ENCODE data around the gene GEMIN2.
"Not testable (repeated sequence)": the region's sequence is repeated elsewhere in the genome, so short reads cannot be mapped to it uniquely, and the experiment has no call there.

The GEMIN2 gene

GRCh38 chr14:39160494-39160893, 46.4 kb downstream of the GEMIN2 start:
- TF ChIP-seq CTCF (conservative IDR thresholded peaks at IDR 0.05; ENCODE audit: low read depth, low read length) = no peak
- no peaks in the 10 kb centered on the region for H3K27me3 ChIP-seq (ENCODE audit: insufficient read depth, low read depth)
- H4K20me1 ChIP-seq (ENCODE audit: insufficient read depth) = no peaks in the 10 kb centered on the region
- no peak overlapping the region for H3K4me3 ChIP-seq (IDR thresholded peaks at IDR 0.05; ENCODE audit: insufficient read depth, low read depth, low read length)
- no peak overlapping the region for H3K4me2 ChIP-seq
- H3K79me2 ChIP-seq (ENCODE audit: insufficient read depth, low read depth) = no peaks in the 10 kb centered on the region
- no peaks in the 10 kb centered on the region for H3K36me3 ChIP-seq (ENCODE audit: insufficient read depth)
- no peak overlapping the region for H3K9ac ChIP-seq
- H3K27ac ChIP-seq = no peak overlapping the region
- H2AFZ ChIP-seq (ENCODE audit: low read depth) = no peak overlapping the region
- no peaks in the 10 kb centered on the region for H3K4me1 ChIP-seq (ENCODE audit: low read depth, poor library complexity, severe bottlenecking)

- H3K27ac ChIP-seq; H2AFZ ChIP-seq (ENCODE audit: low read depth); H3K9ac ChIP-seq; H3K4me3 ChIP-seq (IDR thresholded peaks at IDR 0.05; ENCODE audit: insufficient read depth, low read depth, low read length); H3K27me3 ChIP-seq (ENCODE audit: insufficient read depth, low read depth); H4K20me1 ChIP-seq (ENCODE audit: insufficient read depth); H3K79me2 ChIP-seq (ENCODE audit: insufficient read depth, low read depth); H3K36me3 ChIP-seq (ENCODE audit: insufficient read depth): not testable (repeated sequence)
- 0 out of 2 replicates have a peak overlapping the region, but pooled peaks have one; percentile 13 for H3K4me2 ChIP-seq
- H3K4me1 ChIP-seq (ENCODE audit: low read depth, poor library complexity, severe bottlenecking) = peaks cover 31% of the 10 kb centered on the region
These were observed 53.7 kb downstream of the GEMIN2 start for GRCh38 chr14:39167797-39168320.

- Histone ChIP-seq H3K79me2 (ENCODE audit: insufficient read depth, low read depth) (peaks cover 8% of the 10 kb centered on the region; the same call in 1 of the 2 replicates), H3K4me1 (ENCODE audit: low read depth, poor library complexity, severe bottlenecking) (peaks cover 31% of the 10 kb centered on the region), H3K36me3 (ENCODE audit: insufficient read depth) (no peaks in the 10 kb centered on the region), H3K9ac (no peak overlapping the region), H3K4me2 (peak overlapping the region; percentile 88), H3K27ac (no peak overlapping the region), H2AFZ (ENCODE audit: low read depth) (no peak overlapping the region), H3K4me3 (IDR thresholded peaks at IDR 0.05; ENCODE audit: insufficient read depth, low read depth, low read length) (no peak overlapping the region), H4K20me1 (ENCODE audit: insufficient read depth) (no peaks in the 10 kb centered on the region), H3K27me3 (ENCODE audit: insufficient read depth, low read depth) (no peaks in the 10 kb centered on the region)
- TF ChIP-seq CTCF (conservative IDR thresholded peaks at IDR 0.05; ENCODE audit: low read depth, low read length) = no peak
These were observed 54.5 kb downstream of the GEMIN2 start for GRCh38 chr14:39168591-39168990.

GRCh38 chr14:39169541-39169900, 55.4 kb downstream of the GEMIN2 start:
- H4K20me1 ChIP-seq (ENCODE audit: insufficient read depth) = no peaks in the 10 kb centered on the region
- H3K4me1 ChIP-seq (ENCODE audit: low read depth, poor library complexity, severe bottlenecking) = peaks cover 35% of the 10 kb centered on the region
- peaks cover 8% of the 10 kb centered on the region; the same call in 1 of the 2 replicates for H3K79me2 ChIP-seq (ENCODE audit: insufficient read depth, low read depth)
- H3K27ac ChIP-seq = peak overlapping the region; percentile 98
- no peaks in the 10 kb centered on the region for H3K36me3 ChIP-seq (ENCODE audit: insufficient read depth)
- H3K4me3 ChIP-seq (IDR thresholded peaks at IDR 0.05; ENCODE audit: insufficient read depth, low read depth, low read length) = no peak overlapping the region
- peak overlapping the region; percentile 88 for H3K4me2 ChIP-seq
- no peak for TF ChIP-seq CTCF (conservative IDR thresholded peaks at IDR 0.05; ENCODE audit: low read depth, low read length)
- peak overlapping the region; percentile 92; the same call in 1 of the 2 replicates for H3K9ac ChIP-seq
- H2AFZ ChIP-seq (ENCODE audit: low read depth) = peak overlapping the region; percentile 78
- H3K27me3 ChIP-seq (ENCODE audit: insufficient read depth, low read depth) = no peaks in the 10 kb centered on the region

GRCh38 chr14:39173198-39173597, 59.1 kb downstream of the GEMIN2 start:
- Histone ChIP-seq H3K4me1 (ENCODE audit: low read depth, poor library complexity, severe bottlenecking) (peaks cover 36% of the 10 kb centered on the region), H2AFZ (ENCODE audit: low read depth) (no peak overlapping the region), H3K79me2 (ENCODE audit: insufficient read depth, low read depth) (peaks cover 34% of the 10 kb centered on the region), H3K4me2 (no peak overlapping the region), H3K27me3 (ENCODE audit: insufficient read depth, low read depth) (no peaks in the 10 kb centered on the region), H3K36me3 (ENCODE audit: insufficient read depth) (0 out of 2 replicates have a peak, but pooled peaks cover 5% of the 10 kb centered on the region), H4K20me1 (ENCODE audit: insufficient read depth) (0 out of 2 replicates have a peak, but pooled peaks cover 3% of the 10 kb centered on the region), H3K9ac (no peak overlapping the region), H3K27ac (no peak overlapping the region), H3K4me3 (IDR thresholded peaks at IDR 0.05; ENCODE audit: insufficient read depth, low read depth, low read length) (no peak overlapping the region)
- no peak for TF ChIP-seq CTCF (conservative IDR thresholded peaks at IDR 0.05; ENCODE audit: low read depth, low read length)

All from KMS-11 (cell line).